HepG2 (cell line): ENCODE data around the gene NME1. TPM values are rescaled to one million over a fixed set of nuclear protein-coding genes. Genes with fewer than 3 reads are reported as not detected.

Experiments
- BORCS8-MEF2B ChIP-seq: sonication (generic); formaldehyde crosslinking; IDR thresholded peaks from 2 replicates; pipeline ENCODE4 v1.8.0; 2022; ENCODE audit warnings: mild to moderate bottlenecking, missing genetic modification reagents
- CEBPB ChIP-seq: IDR thresholded peaks from 2 replicates; pipeline ENCODE4 v1.6.1; 2011; ENCODE audit warnings: low read depth, low read length, improper control_type of control experiment, borderline replicate concordance
- GTF3A ChIP-seq: sonication (generic); formaldehyde crosslinking; conservative IDR thresholded peaks from 2 replicates; pipeline ENCODE4 v1.4.0; 2020; ENCODE audit warnings: mild to moderate bottlenecking, missing genetic modification reagents
- RARA ChIP-seq: IDR thresholded peaks from 2 replicates; pipeline ENCODE4 v1.6.1; 2016; ENCODE audit warnings: missing genetic modification reagents, missing compliant biosample characterization
- SALL1 ChIP-seq: sonication (generic); formaldehyde crosslinking; IDR thresholded peaks from 2 replicates; pipeline ENCODE4 v1.8.0; 2022; ENCODE audit warnings: mild to moderate bottlenecking, missing genetic modification reagents
- SETDB1 ChIP-seq: sonication (generic); formaldehyde crosslinking; IDR thresholded peaks from 2 replicates; pipeline ENCODE4 v1.5.1; 2020; ENCODE audit warnings: missing genetic modification reagents, mild to moderate bottlenecking, borderline replicate concordance
- SIN3A ChIP-seq: IDR thresholded peaks from 2 replicates; pipeline ENCODE4 v1.6.1; 2011; ENCODE audit warnings: low read depth, mild to moderate bottlenecking, control low read depth, low read length, borderline replicate concordance
- TFDP2 ChIP-seq: sonication (generic); formaldehyde crosslinking; IDR thresholded peaks from 2 replicates; pipeline ENCODE4 v1.4.0; 2020; ENCODE audit warnings: missing genetic modification reagents
- ZBTB40 ChIP-seq, 2 experiments: fragments of 450-650 bp in 1 of 2; sonication (generic) in 1 of 2; formaldehyde crosslinking in 1 of 2; IDR thresholded peaks; 2 replicates each; pipeline versions ENCODE4 v1.6.1 to v1.8.0; 2016 to 2022; ENCODE audit warnings: antibody characterized with exemption in 1 of 2, mild to moderate bottlenecking in 1 of 2, missing genetic modification reagents in 1 of 2
- ZFX ChIP-seq: sonication (generic); formaldehyde crosslinking; IDR thresholded peaks from 2 replicates; pipeline ENCODE4 v1.4.0; 2020; ENCODE audit warnings: mild to moderate bottlenecking, low read depth, missing genetic modification reagents, moderate library complexity
- ZNF121 ChIP-seq: sonication (generic); formaldehyde crosslinking; IDR thresholded peaks from 2 replicates; pipeline ENCODE4 v1.5.0; 2020; ENCODE audit warnings: mild to moderate bottlenecking, missing genetic modification reagents
- polyA plus RNA-seq, 8 experiments: library from polyadenylated mRNA; depleted of rRNA in 3 of 8; stranded (reverse) in 7 of 8; unstranded in 1 of 8; fragments of >200 nt; fragmentation: Illumina TruSeq in 4 of 8; extraction: Trizol in 4 of 8; gene quantifications; 2 replicates each; pipeline versions ENCODE4 v1.2.1 to v1.2.3, GENCODE V29; 2011 to 2016; ENCODE audit warnings: low read depth in 4 of 8, missing spikeins in 1 of 8, mixed read lengths in 1 of 8; ENCODE audit not compliant: insufficient read depth in 1 of 8
- total RNA-seq, 5 experiments: library from RNA; depleted of rRNA; stranded (reverse); fragments of >200 nt; fragmentation: Illumina TruSeq; extraction: Trizol; gene quantifications; 2 replicates each; pipeline ENCODE4 v1.2.3, GENCODE V29; 2016; ENCODE audit warnings: low read depth in 1 of 5
- TF ChIP-seq, protein P1 (sequence below): sonication (generic); formaldehyde crosslinking; IDR thresholded peaks from 2 replicates; pipeline ENCODE4 v1.8.0; 2022; ENCODE audit warnings: mild to moderate bottlenecking, missing genetic modification reagents; ENCODE audit not compliant: insufficient replicate concordance
- TF ChIP-seq, protein P2 (sequence below): sonication (generic); formaldehyde crosslinking; IDR thresholded peaks from 2 replicates; pipeline ENCODE4 v1.5.1; 2020; ENCODE audit warnings: mild to moderate bottlenecking, moderate library complexity, missing genetic modification reagents

The NME1 gene
- total and polyA plus RNA-seq, 2 of the 13 experiments (the other 11 are each of a cell fraction or from before 2014, with no cell fraction given), result 295 to 516 TPM

- TF ChIP-seq ZBTB40 (IDR thresholded peaks at IDR 0.05), result peak; percentile 18; the same call in 1 of the 2 replicates
- peak; percentile 86 for TF ChIP-seq ZBTB40 (CRISPR knock-in tag; IDR thresholded peaks at IDR 0.05)
- peak; percentile 99 for TF ChIP-seq ZNF121
- TF ChIP-seq RARA (CRISPR knock-in tag), result peak; percentile 97
- peak; percentile 78; the same call in 1 of the 2 replicates for TF ChIP-seq SIN3A
- TF ChIP-seq, protein P1, sequence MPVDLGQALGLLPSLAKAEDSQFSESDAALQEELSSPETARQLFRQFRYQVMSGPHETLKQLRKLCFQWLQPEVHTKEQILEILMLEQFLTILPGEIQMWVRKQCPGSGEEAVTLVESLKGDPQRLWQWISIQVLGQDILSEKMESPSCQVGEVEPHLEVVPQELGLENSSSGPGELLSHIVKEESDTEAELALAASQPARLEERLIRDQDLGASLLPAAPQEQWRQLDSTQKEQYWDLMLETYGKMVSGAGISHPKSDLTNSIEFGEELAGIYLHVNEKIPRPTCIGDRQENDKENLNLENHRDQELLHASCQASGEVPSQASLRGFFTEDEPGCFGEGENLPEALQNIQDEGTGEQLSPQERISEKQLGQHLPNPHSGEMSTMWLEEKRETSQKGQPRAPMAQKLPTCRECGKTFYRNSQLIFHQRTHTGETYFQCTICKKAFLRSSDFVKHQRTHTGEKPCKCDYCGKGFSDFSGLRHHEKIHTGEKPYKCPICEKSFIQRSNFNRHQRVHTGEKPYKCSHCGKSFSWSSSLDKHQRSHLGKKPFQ, result peak; percentile 94
- TF ChIP-seq TFDP2 (CRISPR knock-in tag), result peak; percentile 38; the same call in 1 of the 2 replicates
- TF ChIP-seq SALL1 (CRISPR knock-in tag), result peak; percentile 99
- TF ChIP-seq CEBPB, result peak; percentile 97
- TF ChIP-seq BORCS8-MEF2B (CRISPR knock-in tag), result peak; percentile 21; the same call in 1 of the 2 replicates
- TF ChIP-seq, protein P2, sequence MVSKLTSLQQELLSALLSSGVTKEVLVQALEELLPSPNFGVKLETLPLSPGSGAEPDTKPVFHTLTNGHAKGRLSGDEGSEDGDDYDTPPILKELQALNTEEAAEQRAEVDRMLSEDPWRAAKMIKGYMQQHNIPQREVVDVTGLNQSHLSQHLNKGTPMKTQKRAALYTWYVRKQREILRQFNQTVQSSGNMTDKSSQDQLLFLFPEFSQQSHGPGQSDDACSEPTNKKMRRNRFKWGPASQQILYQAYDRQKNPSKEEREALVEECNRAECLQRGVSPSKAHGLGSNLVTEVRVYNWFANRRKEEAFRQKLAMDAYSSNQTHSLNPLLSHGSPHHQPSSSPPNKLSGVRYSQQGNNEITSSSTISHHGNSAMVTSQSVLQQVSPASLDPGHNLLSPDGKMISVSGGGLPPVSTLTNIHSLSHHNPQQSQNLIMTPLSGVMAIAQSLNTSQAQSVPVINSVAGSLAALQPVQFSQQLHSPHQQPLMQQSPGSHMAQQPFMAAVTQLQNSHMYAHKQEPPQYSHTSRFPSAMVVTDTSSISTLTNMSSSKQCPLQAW (CRISPR knock-in tag), result peak; percentile 98
- peak; percentile 51; the same call in 1 of the 2 replicates for TF ChIP-seq ZFX (CRISPR knock-in tag)
- 0 out of 2 replicates have a peak, but pooled peaks have one; percentile 55 for TF ChIP-seq GTF3A (CRISPR knock-in tag)
- TF ChIP-seq SETDB1 (CRISPR knock-in tag), result 0 out of 2 replicates have a peak, but pooled peaks have one; percentile 36
Measured at GRCh38 chr17:51112303-51113222, 40.8 kb upstream of the NME1 start (continued).
